ENCODE results near the gene CRYAA.
"Not testable (repeated sequence)": the region's sequence is repeated elsewhere in the genome, so short reads cannot be mapped to it uniquely, and the experiment has no call there.

DNA sequence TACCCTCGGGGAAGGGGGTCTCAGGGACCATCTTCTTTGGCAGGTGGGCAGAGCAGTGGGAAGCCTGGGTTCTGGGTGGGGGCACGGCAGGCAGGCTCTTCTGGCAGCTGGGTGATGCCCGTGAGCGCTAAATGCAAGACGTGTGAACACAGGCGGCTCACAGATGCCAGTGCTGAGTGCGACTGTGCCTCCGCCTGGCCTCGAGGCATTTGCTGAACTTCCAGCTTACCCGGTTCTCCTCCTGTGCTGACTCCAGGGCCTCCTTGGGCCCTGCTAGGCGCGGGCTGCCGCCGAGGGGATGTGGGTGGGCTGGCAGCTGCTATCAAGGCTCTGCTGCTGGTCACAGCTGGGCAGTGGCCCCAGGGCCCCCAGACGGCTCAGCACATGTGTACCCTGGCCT is 12.2 kb downstream of the CRYAA start:
- TF ChIP-seq, protein P1, sequence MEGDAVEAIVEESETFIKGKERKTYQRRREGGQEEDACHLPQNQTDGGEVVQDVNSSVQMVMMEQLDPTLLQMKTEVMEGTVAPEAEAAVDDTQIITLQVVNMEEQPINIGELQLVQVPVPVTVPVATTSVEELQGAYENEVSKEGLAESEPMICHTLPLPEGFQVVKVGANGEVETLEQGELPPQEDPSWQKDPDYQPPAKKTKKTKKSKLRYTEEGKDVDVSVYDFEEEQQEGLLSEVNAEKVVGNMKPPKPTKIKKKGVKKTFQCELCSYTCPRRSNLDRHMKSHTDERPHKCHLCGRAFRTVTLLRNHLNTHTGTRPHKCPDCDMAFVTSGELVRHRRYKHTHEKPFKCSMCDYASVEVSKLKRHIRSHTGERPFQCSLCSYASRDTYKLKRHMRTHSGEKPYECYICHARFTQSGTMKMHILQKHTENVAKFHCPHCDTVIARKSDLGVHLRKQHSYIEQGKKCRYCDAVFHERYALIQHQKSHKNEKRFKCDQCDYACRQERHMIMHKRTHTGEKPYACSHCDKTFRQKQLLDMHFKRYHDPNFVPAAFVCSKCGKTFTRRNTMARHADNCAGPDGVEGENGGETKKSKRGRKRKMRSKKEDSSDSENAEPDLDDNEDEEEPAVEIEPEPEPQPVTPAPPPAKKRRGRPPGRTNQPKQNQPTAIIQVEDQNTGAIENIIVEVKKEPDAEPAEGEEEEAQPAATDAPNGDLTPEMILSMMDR (IDR thresholded peaks at IDR 0.05), result not testable (repeated sequence)
- not testable (repeated sequence) for TF ChIP-seq POLR2A, POLR2AphosphoS5 (IDR thresholded peaks at IDR 0.05)

Measured in breast epithelium (tissue), 3 donors.